Smooth muscle cell (in vitro differentiated cells): ENCODE results near the gene WNT3A. TPM values are rescaled to one million over a fixed set of nuclear protein-coding genes. Genes with fewer than 3 reads are reported as not detected.

Experiments
- DNase-seq: peaks from one replicate; lab custom pipeline; 2025; ENCODE audit not compliant: unreplicated experiment; lab: John Stamatoyannopoulos, UW
- H2AFZ ChIP-seq: fragments of 200-600 bp; sonication (generic); 2 replicates; pipeline ENCODE4 v1.6.0; 2016; ENCODE audit warnings: antibody characterized with exemption, low read depth, mild to moderate bottlenecking
- H3F3A ChIP-seq: fragments of 200-600 bp; sonication (generic); 2 replicates; pipeline ENCODE4 v1.6.0; 2017; ENCODE audit warnings: antibody characterized with exemption, low read depth
- H3K27ac ChIP-seq: fragments of 200-600 bp; sonication (generic); 2 replicates; pipeline ENCODE4 v1.5.1; 2016; ENCODE audit warnings: low read depth, mild to moderate bottlenecking
- H3K27me3 ChIP-seq: fragments of 200-600 bp; sonication (generic); 2 replicates; pipeline ENCODE4 v1.6.1; 2016; ENCODE audit warnings: low read depth, mild to moderate bottlenecking
- H3K36me3 ChIP-seq: fragments of 200-600 bp; sonication (generic); 2 replicates; pipeline ENCODE4 v1.5.1; 2016; ENCODE audit warnings: low read depth
- H3K4me1 ChIP-seq: fragments of 200-600 bp; sonication (generic); 2 replicates; pipeline ENCODE4 v1.5.1; 2016; ENCODE audit warnings: low read depth
- H3K4me2 ChIP-seq: fragments of 200-600 bp; sonication (generic); 2 replicates; pipeline ENCODE4 v1.6.0; 2016; ENCODE audit warnings: mild to moderate bottlenecking
- H3K4me3 ChIP-seq: fragments of 200-600 bp; sonication (generic); 2 replicates; pipeline ENCODE4 v1.5.1; 2016; ENCODE audit warnings: mild to moderate bottlenecking
- H3K79me2 ChIP-seq: fragments of 200-600 bp; sonication (generic); 2 replicates; pipeline ENCODE4 v1.6.0; 2016; ENCODE audit warnings: low read depth, mild to moderate bottlenecking
- H3K9ac ChIP-seq: fragments of 200-600 bp; sonication (generic); 2 replicates; pipeline ENCODE4 v1.6.0; 2016; ENCODE audit warnings: low read depth
- H3K9me3 ChIP-seq: fragments of 200-600 bp; sonication (generic); replicated peaks from 2 replicates; pipeline ENCODE4 v1.5.1; 2016; ENCODE audit warnings: low read depth
- H4K20me1 ChIP-seq: fragments of 200-600 bp; sonication (generic); 2 replicates; pipeline ENCODE4 v1.6.0; 2016; ENCODE audit warnings: low read depth
- CTCF ChIP-seq: fragments of 200-600 bp; sonication (generic); IDR thresholded peaks from 2 replicates; pipeline ENCODE4 v1.5.1; 2017; ENCODE audit warnings: borderline replicate concordance, mild to moderate bottlenecking, antibody characterized with exemption; ENCODE audit not compliant: insufficient read depth, poor library complexity, severe bottlenecking
- WGBS: methylation state at CpG from one replicate; pipeline ENCODE4 v1.1.7; 2016; ENCODE audit warnings: low lambda C conversion rate; 5-methylcytosine and 5-hydroxymethylcytosine counted together
- polyA plus RNA-seq: library from polyadenylated mRNA; unstranded; fragments of >200 nt; fragmentation: Nextera tagmentation; extraction: Ambion mirVana; gene quantifications from 2 replicates; pipeline ENCODE4 v1.2.1, GENCODE V29; 2016
- total RNA-seq: library from RNA; depleted of rRNA; stranded (reverse); fragments of >200 nt; gene quantifications from 2 replicates; pipeline ENCODE4 v1.2.3, GENCODE V29; 2014

The WNT3A gene
- total and polyA plus RNA-seq, 2 experiments from 2014 or later: 0.13 TPM; not detected in 1

- Histone ChIP-seq H3F3A (peaks cover 23% of the 10 kb centered on the region), H3K27ac (peak overlapping the region; percentile 96)
Observed at GRCh38 chr1:228084325-228084724, 77.5 kb downstream of the WNT3A start.

GRCh38 chr1:228084797-228085196, 78.0 kb downstream of the WNT3A start:
- H3K27me3 ChIP-seq: no peaks in the 10 kb centered on the region
- peak overlapping the region; percentile 88 for H3K4me2 ChIP-seq
- DNase-seq: no peak
- peaks cover 55% of the 10 kb centered on the region for H3K4me1 ChIP-seq
- H4K20me1 ChIP-seq: peaks cover 79% of the 10 kb centered on the region
- peak overlapping the region; percentile 99 for H3K4me3 ChIP-seq
- WGBS: 52% methylated on average over 5 of the region's 5 CpGs
- peaks cover 23% of the 10 kb centered on the region for H3F3A ChIP-seq
- H3K27ac ChIP-seq: peak overlapping the region; percentile 96
- peak overlapping the region; percentile 100 for H3K9ac ChIP-seq
- no peaks in the 10 kb centered on the region for H3K36me3 ChIP-seq
- no peak overlapping the region for H2AFZ ChIP-seq
- TF ChIP-seq CTCF: no peak
- H3K79me2 ChIP-seq: peaks cover 88% of the 10 kb centered on the region
- no peaks in the 10 kb centered on the region for H3K9me3 ChIP-seq

More at GRCh38 chr1:228084325-228084724, 77.5 kb downstream of the WNT3A start:
- 16% methylated on average over 3 of the region's 3 CpGs for WGBS
- peak overlapping the region; percentile 99 for H3K4me3 ChIP-seq
- H2AFZ ChIP-seq: no peak overlapping the region
- TF ChIP-seq CTCF: no peak
- peaks cover 55% of the 10 kb centered on the region for H3K4me1 ChIP-seq
- no peak for DNase-seq
- no peaks in the 10 kb centered on the region for H3K9me3 ChIP-seq
- H4K20me1 ChIP-seq: peaks cover 79% of the 10 kb centered on the region
- peak overlapping the region; percentile 88 for H3K4me2 ChIP-seq
- H3K36me3 ChIP-seq: no peaks in the 10 kb centered on the region
- H3K79me2 ChIP-seq: peaks cover 84% of the 10 kb centered on the region
- H3K27me3 ChIP-seq: no peaks in the 10 kb centered on the region
- peak overlapping the region; percentile 100 for H3K9ac ChIP-seq

GRCh38 chr1:228085287-228085951, 78.6 kb downstream of the WNT3A start:
- H3K4me3 ChIP-seq: peak overlapping the region; percentile 99
- H3K4me1 ChIP-seq: peaks cover 55% of the 10 kb centered on the region

More at GRCh38 chr1:228085287-228085951, 78.6 kb downstream of the WNT3A start:
- Histone ChIP-seq H3F3A (peaks cover 23% of the 10 kb centered on the region), H3K4me2 (peak overlapping the region; percentile 88), H3K27ac (peak overlapping the region; percentile 96), H3K79me2 (peaks cover 95% of the 10 kb centered on the region), H3K9ac (peak overlapping the region; percentile 100), H2AFZ (no peak overlapping the region), H4K20me1 (peaks cover 81% of the 10 kb centered on the region), H3K27me3 (no peaks in the 10 kb centered on the region), H3K36me3 (no peaks in the 10 kb centered on the region), H3K9me3 (no peaks in the 10 kb centered on the region)
- WGBS: 21% methylated on average over 6 of the region's 6 CpGs
- no peak for DNase-seq
- TF ChIP-seq CTCF: no peak
